ENCODE measurements around the gene ATP6V0E1. TPM values are rescaled to one million over a fixed set of nuclear protein-coding genes. Genes with fewer than 3 reads are reported as not detected.

ATP6V0E1 gene
- total RNA-seq, 1 experiment from 2014 or later, result 84.6 TPM

- RAD21 ChIA-PET (ENCODE audit: low non-redundant PET in 1 of 2, low total read pairs in 2 of 2, uncharacterized antibody in 2 of 2, unreplicated experiment in 2 of 2), result no interaction called here
- POLR2A ChIA-PET, result no interaction called here
These were observed 47.2 kb upstream of the ATP6V0E1 start for GRCh38 chr5:172936401-172936800.

More at GRCh38 chr5:172936401-172936800, 47.2 kb upstream of the ATP6V0E1 start:
- no peak for DNase-seq (ENCODE audit: low read depth, low spot score)
- H3K9me2 ChIP-seq (ENCODE audit: insufficient read depth), result no peaks in the 10 kb centered on the region
- intact Hi-C loops (cut with micrococcal nuclease), result loop anchor here (10.0 kb wide), 1 partner anchor 462 kb away; no protein-coding TSS in a partner anchor
- CTCF ChIA-PET, result interaction anchor here (2.0 kb wide), 1 partner anchor 222 kb away, joined by 5 read pairs; no protein-coding TSS in a partner anchor
- no peaks in the 10 kb centered on the region for H3K9me3 ChIP-seq (ENCODE audit: control insufficient read depth in 1 of 2, insufficient read depth in 1 of 2, low read depth in 1 of 2, low read length in 2 of 2)
- no peaks in the 10 kb centered on the region; a peak in 1 of 4 replicates for H3K4me1 ChIP-seq (ENCODE audit: control insufficient read depth in 1 of 2, insufficient read depth in 2 of 2, low read length in 2 of 2)
- TF ChIP-seq ZFX (IDR thresholded peaks at IDR 0.05) (no peak), CEBPB (IDR thresholded peaks at IDR 0.05; ENCODE audit: low read depth) (no peak), YY1 (IDR thresholded peaks at IDR 0.05; ENCODE audit: extremely low read depth, insufficient replicate concordance, low read depth, low read length) (no peak), ZNF274 (IDR thresholded peaks at IDR 0.05; ENCODE audit: low read depth, low read length) (no peak), ZBTB33 (IDR thresholded peaks at IDR 0.05; ENCODE audit: extremely low read depth, insufficient replicate concordance, low read length) (no peak), EZH2 (IDR thresholded peaks at IDR 0.05) (no peak), SIN3A (IDR thresholded peaks at IDR 0.05; ENCODE audit: low read depth) (no peak), SRF (IDR thresholded peaks at IDR 0.05; ENCODE audit: low read depth) (no peak), JUND (IDR thresholded peaks at IDR 0.05) (no peak), EZH2phosphoT487 (IDR thresholded peaks at IDR 0.05; ENCODE audit: borderline replicate concordance) (no peak)
- H3K36me3 ChIP-seq (ENCODE audit: control insufficient read depth in 1 of 2, insufficient read depth in 2 of 2, low read length in 2 of 2), result no peaks in the 10 kb centered on the region
- no peak overlapping the region for H3K27ac ChIP-seq (ENCODE audit: low read depth, low read length)
- H2AFZ ChIP-seq (ENCODE audit: low read depth, low read length, poor library complexity, severe bottlenecking), result no peak overlapping the region
- no peaks in the 10 kb centered on the region for H3K27me3 ChIP-seq (ENCODE audit: insufficient read depth, low read length)
- H4K20me1 ChIP-seq (ENCODE audit: insufficient read depth), result no peaks in the 10 kb centered on the region
- BruUV-seq (replicated peaks), result no TSS peak
- H3K9ac ChIP-seq (ENCODE audit: low read length), result no peak overlapping the region
- H3K4me2 ChIP-seq (ENCODE audit: low read length), result no peak overlapping the region
- no peak overlapping the region for H3K4me3 ChIP-seq (replicated peaks in 1 of 2; ENCODE audit: low read depth in 1 of 2, low read length in 2 of 2)
- no peaks in the 10 kb centered on the region for H3K79me2 ChIP-seq (ENCODE audit: insufficient read depth, low read length)
- ATAC-seq, result no peak

Measured in HCT116 (cell line).